MCF 10A (cell line): ENCODE results near the gene FIGLA. TPM values are rescaled to one million over a fixed set of nuclear protein-coding genes. Genes with fewer than 3 reads are reported as not detected.

Experiments
- BruUV-seq: library from RNA; stranded (reverse); fragments of 400-500 nt; replicated peaks from 2 replicates; lab custom pipeline; 2021; lab: Mats Ljungman, UMichigan
- CTCF ChIA-PET: fragments of 300-600 bp; sonication (Branson Sonifier 250); formaldehyde crosslinking; extraction: SDS; loops from one replicate; lab custom pipeline; 2021; ENCODE audit warnings: antibody characterized with exemption, inconsistent platforms; lab: Yijun Ruan, JAX
- POLR2A ChIA-PET: fragments of 300-600, 350-650 bp; sonication (Branson Sonifier 250); formaldehyde crosslinking; extraction: SDS; loops from one replicate; lab custom pipeline; 2020; ENCODE audit warnings: antibody characterized with exemption, inconsistent platforms; lab: Yijun Ruan, JAX
- DNase-seq: peaks from one replicate; pipeline ENCODE4 v3.0.0-alpha.2; 2018; ENCODE audit not compliant: unreplicated experiment
- H3K27ac Mint-ChIP-seq: one replicate; pipeline ENCODE4 v1.8.0; 2022; ENCODE audit warnings: mild to moderate bottlenecking, low read depth, mixed read lengths; ENCODE audit not compliant: unreplicated experiment
- H3K27me3 Mint-ChIP-seq: one replicate; pipeline ENCODE4 v1.8.0; 2022; ENCODE audit warnings: mixed read lengths; ENCODE audit not compliant: insufficient read depth, unreplicated experiment
- H3K36me3 Mint-ChIP-seq: one replicate; pipeline ENCODE4 v1.8.0; 2022; ENCODE audit warnings: mild to moderate bottlenecking, moderate library complexity, mixed read lengths; ENCODE audit not compliant: insufficient read depth, unreplicated experiment
- H3K4me1 Mint-ChIP-seq: one replicate; pipeline ENCODE4 v1.8.0; 2022; ENCODE audit warnings: mixed read lengths; ENCODE audit not compliant: insufficient read depth, unreplicated experiment
- H3K4me3 Mint-ChIP-seq: one replicate; pipeline ENCODE4 v1.8.0; 2022; ENCODE audit warnings: mild to moderate bottlenecking, moderate library complexity, mixed read lengths; ENCODE audit not compliant: unreplicated experiment
- H3K9me3 Mint-ChIP-seq: one replicate; pipeline ENCODE4 v1.8.0; 2022; ENCODE audit warnings: mixed read lengths; ENCODE audit not compliant: unreplicated experiment
- intact Hi-C: fragments of 100-400 bp; cut with micrococcal nuclease; formaldehyde crosslinking; loops from 2 replicates; pipeline ENCODE4 v1.14.1; 2022
- total RNA-seq: library from RNA; stranded (reverse); gene quantifications from 2 replicates; pipeline ENCODE4 v1.2.3, GENCODE V29; 2022
- TF ChIP-seq, protein P1 (sequence below): fragments of 200-600 bp; IDR thresholded peaks from one replicate; pipeline ENCODE4 v1.8.0; 2022; ENCODE audit warnings: antibody characterized with exemption, mild to moderate bottlenecking; ENCODE audit not compliant: unreplicated experiment

Gene FIGLA
- total RNA-seq, 1 experiment from 2014 or later, result not detected

DNA sequence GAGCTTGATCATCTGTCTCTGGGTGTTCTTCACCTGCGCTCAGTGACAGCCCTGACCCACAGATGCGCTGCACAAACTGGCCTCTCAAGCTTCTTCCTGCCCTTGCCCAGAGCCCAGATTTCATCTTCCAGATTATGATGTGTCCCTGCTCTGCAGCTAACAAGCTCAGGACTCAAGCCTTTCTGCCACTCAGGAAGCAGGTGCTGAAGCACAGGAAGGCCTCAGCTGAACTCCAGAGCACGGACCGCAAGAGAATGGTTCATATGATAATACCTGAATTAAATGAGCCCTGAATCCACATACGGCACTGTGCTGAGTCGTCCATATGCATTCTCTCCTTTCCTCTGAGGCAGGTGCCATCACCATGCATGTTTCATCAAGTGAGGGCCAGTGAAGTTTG, 41.4 kb upstream of the FIGLA start:
- CTCF ChIA-PET, result interaction anchor here (0.6 kb wide), 1 partner anchor 1802 kb away, joined by 3 read pairs; no protein-coding TSS in a partner anchor
- no peaks in the 10 kb centered on the region for H3K9me3 Mint-ChIP-seq

DNA sequence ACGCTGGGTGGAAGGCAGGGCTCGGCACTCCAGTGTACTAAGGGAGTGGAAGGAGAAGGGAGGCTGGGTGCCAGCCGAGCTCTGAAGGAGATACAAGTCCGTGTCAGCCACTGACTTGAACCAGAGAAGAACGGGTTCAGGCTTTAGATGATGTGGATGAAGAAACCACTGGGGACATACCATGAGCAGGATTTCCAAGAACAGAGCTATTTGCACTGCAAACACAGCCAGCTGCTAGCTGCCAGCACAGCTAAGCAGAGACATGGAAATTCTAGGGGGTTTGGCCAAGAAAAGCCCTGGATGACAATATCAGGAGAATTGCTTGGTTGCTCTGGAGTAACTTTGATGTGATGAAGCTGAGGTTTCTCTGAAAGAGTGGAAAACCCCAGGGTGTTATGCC, 39.9 kb upstream of the FIGLA start:
- ChIA-PET CTCF (interaction anchor here (0.9 to 1.6 kb wide), 2 partner anchors 31 to 41 kb away, joined by 4 read pairs; no protein-coding TSS in a partner anchor), POLR2A (no interaction called here)
- no peaks in the 10 kb centered on the region for H3K36me3 Mint-ChIP-seq
- no TSS peak for BruUV-seq
- peaks cover 68% of the 10 kb centered on the region for H3K27me3 Mint-ChIP-seq
- intact Hi-C loops, result no loop called here
- H3K4me3 Mint-ChIP-seq, result no peak overlapping the region
- no peak overlapping the region for H3K27ac Mint-ChIP-seq
- TF ChIP-seq, protein P1, sequence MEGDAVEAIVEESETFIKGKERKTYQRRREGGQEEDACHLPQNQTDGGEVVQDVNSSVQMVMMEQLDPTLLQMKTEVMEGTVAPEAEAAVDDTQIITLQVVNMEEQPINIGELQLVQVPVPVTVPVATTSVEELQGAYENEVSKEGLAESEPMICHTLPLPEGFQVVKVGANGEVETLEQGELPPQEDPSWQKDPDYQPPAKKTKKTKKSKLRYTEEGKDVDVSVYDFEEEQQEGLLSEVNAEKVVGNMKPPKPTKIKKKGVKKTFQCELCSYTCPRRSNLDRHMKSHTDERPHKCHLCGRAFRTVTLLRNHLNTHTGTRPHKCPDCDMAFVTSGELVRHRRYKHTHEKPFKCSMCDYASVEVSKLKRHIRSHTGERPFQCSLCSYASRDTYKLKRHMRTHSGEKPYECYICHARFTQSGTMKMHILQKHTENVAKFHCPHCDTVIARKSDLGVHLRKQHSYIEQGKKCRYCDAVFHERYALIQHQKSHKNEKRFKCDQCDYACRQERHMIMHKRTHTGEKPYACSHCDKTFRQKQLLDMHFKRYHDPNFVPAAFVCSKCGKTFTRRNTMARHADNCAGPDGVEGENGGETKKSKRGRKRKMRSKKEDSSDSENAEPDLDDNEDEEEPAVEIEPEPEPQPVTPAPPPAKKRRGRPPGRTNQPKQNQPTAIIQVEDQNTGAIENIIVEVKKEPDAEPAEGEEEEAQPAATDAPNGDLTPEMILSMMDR, result no peak
- no peaks in the 10 kb centered on the region for H3K9me3 Mint-ChIP-seq
- no peaks in the 10 kb centered on the region for H3K4me1 Mint-ChIP-seq
- DNase-seq, result no peak

More for the DNA sequence above, 41.4 kb upstream of the FIGLA start:
- H3K36me3 Mint-ChIP-seq, result no peaks in the 10 kb centered on the region
- no peaks in the 10 kb centered on the region for H3K4me1 Mint-ChIP-seq
- no peak for DNase-seq
- POLR2A ChIA-PET, result no interaction called here
- TF ChIP-seq, protein P1, result no peak
- peaks cover 76% of the 10 kb centered on the region for H3K27me3 Mint-ChIP-seq
- no TSS peak for BruUV-seq
- intact Hi-C loops, result no loop called here
- H3K4me3 Mint-ChIP-seq, result no peak overlapping the region
- no peak overlapping the region for H3K27ac Mint-ChIP-seq

DNA sequence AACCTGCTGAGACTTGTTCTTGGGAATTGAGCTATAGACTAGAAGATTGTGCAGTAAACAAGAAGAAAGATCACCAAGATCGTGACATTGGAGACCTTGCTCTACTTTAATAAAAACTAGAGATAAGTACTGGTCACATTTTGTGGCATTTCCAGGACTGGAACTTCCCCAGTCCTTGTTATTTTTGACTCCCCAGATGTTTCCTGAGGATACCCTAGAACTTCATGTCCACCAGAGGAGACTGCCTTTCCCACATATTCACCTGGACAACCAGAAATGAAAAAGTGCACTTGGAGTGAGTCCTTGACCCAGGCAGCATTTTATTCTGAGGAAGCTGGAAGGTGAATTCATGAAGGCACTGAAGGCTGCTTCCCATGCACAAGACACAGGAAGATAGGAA, 39.5 kb upstream of the FIGLA start:
- H3K27ac Mint-ChIP-seq, result no peak overlapping the region
- H3K36me3 Mint-ChIP-seq, result no peaks in the 10 kb centered on the region
- intact Hi-C loops, result no loop called here
- TF ChIP-seq, protein P1, result no peak
- H3K4me1 Mint-ChIP-seq, result no peaks in the 10 kb centered on the region
- no TSS peak for BruUV-seq
- ChIA-PET CTCF (interaction anchor here (0.7 to 1.6 kb wide), 3 partner anchors 18 to 41 kb away, joined by 3 to 4 read pairs (median 4); no protein-coding TSS in a partner anchor), POLR2A (no interaction called here)
- H3K27me3 Mint-ChIP-seq, result peaks cover 63% of the 10 kb centered on the region
- no peak overlapping the region for H3K4me3 Mint-ChIP-seq
- no peaks in the 10 kb centered on the region for H3K9me3 Mint-ChIP-seq
- DNase-seq, result no peak

DNA sequence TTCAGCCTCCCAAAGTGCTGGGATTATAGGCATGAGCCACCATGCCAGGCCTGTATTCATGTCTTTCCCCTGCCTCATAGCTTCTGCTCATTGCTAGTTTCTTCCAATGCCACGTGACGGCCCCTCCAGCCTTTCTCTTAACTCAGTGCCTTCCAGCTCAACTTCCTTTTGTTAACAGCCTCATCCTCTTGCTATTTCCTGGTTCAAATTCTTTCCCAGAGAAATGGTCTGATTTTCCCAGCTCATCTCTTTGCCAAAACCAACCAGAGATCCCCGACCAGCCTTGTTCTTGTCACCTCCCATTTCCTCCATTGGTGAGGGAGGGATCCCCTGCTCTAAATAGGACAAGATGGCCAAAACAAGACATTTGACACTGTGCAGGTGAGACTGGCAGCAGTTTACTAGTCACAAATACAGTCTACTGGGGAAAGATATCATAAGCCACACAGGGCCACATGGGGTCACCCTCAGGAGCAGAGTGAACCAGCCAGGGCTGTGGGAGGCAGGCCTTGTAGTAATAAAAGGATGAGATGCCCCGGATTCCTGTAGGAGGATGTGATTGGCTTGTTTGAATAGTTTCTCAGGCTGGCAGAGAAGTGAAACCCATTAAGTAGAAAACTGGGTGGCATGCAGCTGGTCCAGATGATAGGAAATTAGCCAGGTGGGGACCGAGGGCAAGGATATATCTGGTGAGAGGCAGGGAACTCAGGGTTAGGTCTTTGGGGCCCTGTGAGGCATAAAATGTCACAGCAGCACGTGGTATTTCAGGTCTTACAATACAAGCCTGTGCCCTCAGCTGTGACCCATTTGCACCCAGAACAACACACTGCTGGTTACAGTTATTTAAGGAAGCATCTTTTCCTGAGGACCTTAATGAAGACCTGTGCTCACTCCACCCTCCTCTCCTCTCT, 38.7 kb upstream of the FIGLA start:
- intact Hi-C loops, result no loop called here
- DNase-seq, result no peak
- ChIA-PET POLR2A (no interaction called here), CTCF (interaction anchor here (0.7 to 1.6 kb wide), 2 partner anchors 18 to 33 kb away, joined by 3 to 4 read pairs; no protein-coding TSS in a partner anchor)
- TF ChIP-seq, protein P1, result no peak
- Mint-ChIP-seq H3K27ac (no peak overlapping the region), H3K4me1 (no peaks in the 10 kb centered on the region), H3K27me3 (peaks cover 60% of the 10 kb centered on the region), H3K36me3 (no peaks in the 10 kb centered on the region), H3K4me3 (no peak overlapping the region), H3K9me3 (no peaks in the 10 kb centered on the region)
- no TSS peak for BruUV-seq
